Measurements from ENCODE around the gene FXYD5.

DNA sequence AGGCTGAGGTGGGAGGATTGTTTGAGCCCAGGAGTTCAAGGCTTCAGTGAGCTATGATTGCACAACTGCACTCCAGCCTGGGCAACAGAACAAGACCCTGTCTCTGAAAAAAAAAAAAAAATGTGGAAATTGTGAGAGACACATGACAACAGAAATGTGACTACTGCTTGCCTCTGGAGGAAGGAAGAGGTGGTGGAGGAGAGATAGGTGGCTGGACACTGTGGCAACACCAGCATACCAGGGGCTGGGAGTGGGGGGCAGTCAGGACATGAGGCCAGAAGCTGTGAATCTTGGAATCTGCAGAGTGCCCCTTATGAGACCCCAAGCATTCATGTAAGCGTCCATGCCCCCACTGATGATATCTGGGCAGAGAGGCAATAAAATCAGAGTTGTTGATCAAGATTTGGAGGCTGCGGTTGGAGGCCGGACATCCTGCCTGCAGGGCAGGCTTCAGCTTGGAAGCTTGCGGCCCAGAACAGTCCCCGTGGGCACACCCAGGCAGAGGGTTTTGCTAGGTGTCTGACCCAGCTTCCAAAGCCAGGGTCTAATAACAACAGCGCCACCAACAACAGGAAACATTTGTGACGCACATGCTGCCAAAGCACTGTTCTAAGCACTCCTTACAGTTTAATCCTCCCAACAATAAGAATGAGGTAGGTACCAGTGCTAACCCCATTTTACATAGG is 57.2 kb downstream of the FXYD5 start:
- TF ChIP-seq POLR2A (IDR thresholded peaks at IDR 0.05) (peak in 1 of 3 donors; percentile 32), CTCF (IDR thresholded peaks at IDR 0.05) (no peak)

Measured in body of pancreas (tissue), 4 donors.